Erythroblast (primary cell): ENCODE results near the gene FRMD3.

Experiments used
- GATA1 ChIP-seq: IDR thresholded peaks from 2 replicates; pipeline ENCODE4 v1.6.1; 2011; ENCODE audit warnings: low read depth, mild to moderate bottlenecking, control low read depth, low read length, moderate library complexity
- POLR2A ChIP-seq: IDR thresholded peaks from 2 replicates; pipeline ENCODE4 v1.6.1; 2011; ENCODE audit warnings: mild to moderate bottlenecking, low read length

DNA sequence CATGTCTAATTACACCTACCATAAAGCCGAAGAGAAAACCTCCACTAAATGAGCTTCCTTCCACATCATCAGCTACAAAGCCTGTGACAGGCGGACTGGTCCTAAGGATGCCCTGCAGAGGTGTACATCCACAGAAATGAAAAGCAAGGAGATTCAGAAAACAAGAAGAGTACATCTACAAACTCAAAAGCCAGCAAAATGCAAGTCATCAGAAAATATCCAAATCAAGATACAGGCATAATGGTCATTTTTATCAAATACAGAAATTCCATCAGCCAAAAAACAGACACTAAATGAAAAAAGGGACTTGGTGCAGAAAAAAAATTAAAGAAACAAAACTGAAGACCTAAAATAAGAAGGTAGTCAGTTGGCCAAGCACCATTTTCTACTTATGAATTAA, 79.7 kb downstream of the FRMD3 start:
- TF ChIP-seq POLR2A (no peak), GATA1 (no peak)
